ENCODE measurements around the gene KRT23. TPM values are rescaled to one million over a fixed set of nuclear protein-coding genes. Genes with fewer than 3 reads are reported as not detected.

KRT23 gene
- total and polyA plus RNA-seq, 12 donors, result 0.03 TPM; not detected in 11

DNA sequence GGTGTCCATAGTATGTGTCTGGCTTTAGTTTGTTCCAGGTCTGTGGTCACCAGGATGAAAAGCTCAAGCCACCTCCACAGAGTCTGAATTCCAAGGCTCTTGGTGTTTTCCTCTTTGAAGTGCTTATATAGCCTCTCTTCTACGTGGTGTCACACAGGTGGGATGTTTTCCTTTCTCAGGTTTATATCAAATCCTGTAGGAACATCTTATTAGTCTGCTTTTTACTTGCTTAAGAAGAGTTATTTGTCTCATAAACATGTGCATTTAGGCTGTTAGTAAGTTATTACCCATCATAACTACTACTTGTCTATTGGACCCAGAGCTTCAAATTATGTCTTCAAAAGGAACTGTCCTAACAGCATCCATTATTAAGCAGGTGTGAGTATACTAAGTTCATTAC lies 29.4 kb upstream of the KRT23 start, which contains the start of gene KRT39:
Gene KRT39, minus strand, starts transcription at position 101 of the 400 bp plus-strand sequence. Its CDS starts 92 bp downstream, at position 9.
- WGBS, 4 donors, result 27 to 84% (median 72%) methylated on average over 1 of the region's 1 CpG
- Histone ChIP-seq H3K9me3 (replicated peaks in 1 of 3) (no peaks in the 10 kb centered on the region), H3K27me3 (peaks cover 4% of the 10 kb centered on the region), H3K27ac (no peak within 1 kb of the TSS), H3K36me3 (replicated peaks in 1 of 2) (no peaks in the 10 kb centered on the region), H3K4me1 (replicated peaks in 1 of 2) (no peaks in the 10 kb centered on the region), H3K4me3 (no peak within 1 kb of the TSS)
- intact Hi-C loops (cut with DNase I), result no loop called here
- no peak for TF ChIP-seq POLR2A (IDR thresholded peaks at IDR 0.05)
- TF ChIP-seq, protein P1, sequence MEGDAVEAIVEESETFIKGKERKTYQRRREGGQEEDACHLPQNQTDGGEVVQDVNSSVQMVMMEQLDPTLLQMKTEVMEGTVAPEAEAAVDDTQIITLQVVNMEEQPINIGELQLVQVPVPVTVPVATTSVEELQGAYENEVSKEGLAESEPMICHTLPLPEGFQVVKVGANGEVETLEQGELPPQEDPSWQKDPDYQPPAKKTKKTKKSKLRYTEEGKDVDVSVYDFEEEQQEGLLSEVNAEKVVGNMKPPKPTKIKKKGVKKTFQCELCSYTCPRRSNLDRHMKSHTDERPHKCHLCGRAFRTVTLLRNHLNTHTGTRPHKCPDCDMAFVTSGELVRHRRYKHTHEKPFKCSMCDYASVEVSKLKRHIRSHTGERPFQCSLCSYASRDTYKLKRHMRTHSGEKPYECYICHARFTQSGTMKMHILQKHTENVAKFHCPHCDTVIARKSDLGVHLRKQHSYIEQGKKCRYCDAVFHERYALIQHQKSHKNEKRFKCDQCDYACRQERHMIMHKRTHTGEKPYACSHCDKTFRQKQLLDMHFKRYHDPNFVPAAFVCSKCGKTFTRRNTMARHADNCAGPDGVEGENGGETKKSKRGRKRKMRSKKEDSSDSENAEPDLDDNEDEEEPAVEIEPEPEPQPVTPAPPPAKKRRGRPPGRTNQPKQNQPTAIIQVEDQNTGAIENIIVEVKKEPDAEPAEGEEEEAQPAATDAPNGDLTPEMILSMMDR (IDR thresholded peaks at IDR 0.05), result no peak
- no peak for DNase-seq

DNA sequence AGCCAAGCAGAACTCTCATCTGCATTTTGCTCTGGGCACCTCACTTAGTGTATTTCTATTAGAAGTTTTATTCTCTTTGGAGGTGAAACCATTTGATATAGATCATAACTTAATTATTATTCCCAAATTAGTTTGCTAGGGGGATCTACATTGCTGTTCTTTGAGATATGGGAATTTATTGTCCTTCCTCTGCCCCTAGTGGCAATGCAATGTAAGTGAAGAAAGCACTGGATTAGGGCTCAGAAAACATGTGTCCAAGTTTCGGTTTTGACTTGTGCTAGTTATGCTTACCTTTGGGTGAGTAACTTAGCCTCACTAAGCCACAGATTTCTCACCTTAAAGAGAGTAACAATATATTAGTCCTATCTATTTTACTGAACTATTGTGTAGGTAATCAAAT lies 26.4 kb upstream of the KRT23 start:
- H3K36me3 ChIP-seq (replicated peaks in 1 of 2), result no peaks in the 10 kb centered on the region
- intact Hi-C loops (cut with DNase I), result no loop called here
- no peak overlapping the region for H3K27ac ChIP-seq
- H3K9me3 ChIP-seq (replicated peaks in 1 of 3), result no peaks in the 10 kb centered on the region
- no peaks in the 10 kb centered on the region for H3K27me3 ChIP-seq
- H3K4me1 ChIP-seq (replicated peaks in 1 of 2), result no peaks in the 10 kb centered on the region
- 32 to 57% (median 40%) methylated on average over 1 of the region's 1 CpG for WGBS, 4 donors
- no peak overlapping the region for H3K4me3 ChIP-seq
- DNase-seq, result peak in 1 of 7 donors; percentile 10
- TF ChIP-seq, protein P1 (IDR thresholded peaks at IDR 0.05), result peak; percentile 38 to 66 (median 50)
- TF ChIP-seq POLR2A (IDR thresholded peaks at IDR 0.05), result no peak

DNA sequence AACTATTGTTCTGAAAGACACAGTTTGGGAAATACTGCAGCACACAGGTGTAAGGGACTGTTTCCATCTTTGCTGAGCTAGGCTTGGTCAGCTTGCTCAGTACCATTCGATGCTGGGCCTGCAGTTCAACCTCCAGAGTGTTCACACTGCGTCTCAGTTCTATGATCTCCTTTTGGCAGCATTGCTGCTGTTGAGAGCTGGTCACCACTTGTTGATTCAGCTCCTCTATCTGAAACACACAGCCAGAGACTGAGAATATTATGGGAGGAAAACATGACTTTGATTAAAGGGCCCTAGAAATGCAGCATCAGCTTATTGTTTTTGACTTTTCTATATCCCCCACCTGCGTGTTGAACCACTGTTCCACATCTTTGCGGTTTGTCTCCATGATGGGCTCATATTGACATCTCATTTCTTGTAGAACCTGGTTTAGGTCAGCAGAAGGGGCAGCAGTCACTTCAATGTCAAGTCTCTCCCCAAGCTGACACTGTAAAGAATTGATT lies 24.7 kb upstream of the KRT23 start:
- TF ChIP-seq, protein P1 (IDR thresholded peaks at IDR 0.05), result no peak
- TF ChIP-seq POLR2A (IDR thresholded peaks at IDR 0.05), result no peak
- no peak for DNase-seq
- no peaks in the 10 kb centered on the region for H3K9me3 ChIP-seq (replicated peaks in 1 of 3)
- H3K4me3 ChIP-seq, result no peak overlapping the region
- H3K4me1 ChIP-seq (replicated peaks in 1 of 2), result no peaks in the 10 kb centered on the region
- no peaks in the 10 kb centered on the region for H3K36me3 ChIP-seq (replicated peaks in 1 of 2)
- no peaks in the 10 kb centered on the region for H3K27me3 ChIP-seq
- H3K27ac ChIP-seq, result no peak overlapping the region
- intact Hi-C loops (cut with DNase I), result no loop called here
- WGBS, 4 donors, result 90 to 97% (median 91%) methylated on average over 4 of the region's 4 CpGs

DNA sequence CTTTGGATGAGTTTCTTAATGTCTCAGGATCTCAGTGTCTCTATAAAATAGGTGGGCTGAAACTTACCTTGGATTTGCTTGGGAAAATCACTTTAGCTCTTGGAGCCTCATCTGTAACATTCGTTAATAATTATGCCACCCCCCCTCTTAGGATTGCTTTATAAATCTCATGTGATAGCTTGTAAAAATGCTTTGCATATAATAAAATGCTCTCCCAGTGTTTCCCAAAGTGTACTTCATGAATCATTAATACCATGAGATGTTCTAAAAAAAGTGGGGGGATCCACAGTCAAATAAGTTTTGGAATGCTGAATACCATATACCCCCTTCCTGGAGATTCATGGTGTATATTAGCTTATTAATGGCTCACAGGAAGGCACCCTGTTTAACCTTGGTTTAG lies 24.1 kb upstream of the KRT23 start:
- intact Hi-C loops (cut with DNase I), result no loop called here
- no peak for DNase-seq
- H3K9me3 ChIP-seq (replicated peaks in 1 of 3), result no peaks in the 10 kb centered on the region
- H3K4me3 ChIP-seq, result no peak overlapping the region
- no peaks in the 10 kb centered on the region for H3K4me1 ChIP-seq (replicated peaks in 1 of 2)
- no peaks in the 10 kb centered on the region for H3K36me3 ChIP-seq (replicated peaks in 1 of 2)
- no peaks in the 10 kb centered on the region for H3K27me3 ChIP-seq
- no peak overlapping the region for H3K27ac ChIP-seq
- WGBS, 4 donors, result 72 to 93% (median 82%) methylated on average over 1 of the region's 1 CpG
- TF ChIP-seq, protein P1 (IDR thresholded peaks at IDR 0.05), result no peak
- no peak for TF ChIP-seq POLR2A (IDR thresholded peaks at IDR 0.05)
